Measurements from ENCODE around the gene C19orf25.

C19orf25 gene

DNA sequence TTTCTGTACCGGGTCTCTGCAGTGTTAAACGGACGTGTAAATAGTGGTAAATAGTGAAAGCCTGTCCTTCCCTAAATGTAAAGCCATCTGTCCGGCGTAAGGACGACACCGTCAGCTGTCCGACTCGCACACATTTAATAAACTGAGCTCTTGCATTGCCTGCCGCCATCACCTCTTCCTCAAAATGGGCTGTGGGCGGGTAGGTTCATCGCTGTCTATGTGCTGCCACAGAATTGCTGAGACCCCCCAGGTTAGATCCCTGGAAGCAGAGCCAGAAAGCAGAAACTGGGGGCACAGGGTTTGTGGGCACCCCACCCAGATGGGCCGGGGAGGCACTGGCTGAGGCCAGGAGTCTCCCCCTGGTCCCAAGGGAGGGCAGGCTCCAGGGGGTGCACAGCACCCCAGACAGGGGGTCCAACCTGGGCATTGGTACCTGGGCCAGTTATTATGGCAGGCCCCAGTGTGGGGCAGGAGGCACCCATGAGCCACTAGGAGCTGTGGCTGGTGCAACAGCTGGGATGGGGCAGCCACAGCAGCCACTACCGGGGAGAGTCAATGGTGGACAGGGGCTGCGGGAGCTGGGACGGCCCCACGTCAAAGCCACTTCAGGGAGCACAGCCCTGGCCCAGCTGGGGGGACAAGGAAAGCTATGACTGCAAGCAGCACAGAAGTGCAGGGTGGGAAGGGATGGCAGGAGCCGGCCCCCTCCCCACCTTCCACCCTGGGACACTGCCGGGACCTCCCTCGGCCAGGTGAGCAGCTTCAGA lies 5.7 kb downstream of the C19orf25 start:
- DNase-seq (ENCODE audit: low read depth) = no peak
- TF ChIP-seq, protein P1, sequence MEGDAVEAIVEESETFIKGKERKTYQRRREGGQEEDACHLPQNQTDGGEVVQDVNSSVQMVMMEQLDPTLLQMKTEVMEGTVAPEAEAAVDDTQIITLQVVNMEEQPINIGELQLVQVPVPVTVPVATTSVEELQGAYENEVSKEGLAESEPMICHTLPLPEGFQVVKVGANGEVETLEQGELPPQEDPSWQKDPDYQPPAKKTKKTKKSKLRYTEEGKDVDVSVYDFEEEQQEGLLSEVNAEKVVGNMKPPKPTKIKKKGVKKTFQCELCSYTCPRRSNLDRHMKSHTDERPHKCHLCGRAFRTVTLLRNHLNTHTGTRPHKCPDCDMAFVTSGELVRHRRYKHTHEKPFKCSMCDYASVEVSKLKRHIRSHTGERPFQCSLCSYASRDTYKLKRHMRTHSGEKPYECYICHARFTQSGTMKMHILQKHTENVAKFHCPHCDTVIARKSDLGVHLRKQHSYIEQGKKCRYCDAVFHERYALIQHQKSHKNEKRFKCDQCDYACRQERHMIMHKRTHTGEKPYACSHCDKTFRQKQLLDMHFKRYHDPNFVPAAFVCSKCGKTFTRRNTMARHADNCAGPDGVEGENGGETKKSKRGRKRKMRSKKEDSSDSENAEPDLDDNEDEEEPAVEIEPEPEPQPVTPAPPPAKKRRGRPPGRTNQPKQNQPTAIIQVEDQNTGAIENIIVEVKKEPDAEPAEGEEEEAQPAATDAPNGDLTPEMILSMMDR (conservative IDR thresholded peaks at IDR 0.05; ENCODE audit: low read depth, low read length) = no peak
- H3K4me3 ChIP-seq (ENCODE audit: low read length) = no peak overlapping the region

DNA sequence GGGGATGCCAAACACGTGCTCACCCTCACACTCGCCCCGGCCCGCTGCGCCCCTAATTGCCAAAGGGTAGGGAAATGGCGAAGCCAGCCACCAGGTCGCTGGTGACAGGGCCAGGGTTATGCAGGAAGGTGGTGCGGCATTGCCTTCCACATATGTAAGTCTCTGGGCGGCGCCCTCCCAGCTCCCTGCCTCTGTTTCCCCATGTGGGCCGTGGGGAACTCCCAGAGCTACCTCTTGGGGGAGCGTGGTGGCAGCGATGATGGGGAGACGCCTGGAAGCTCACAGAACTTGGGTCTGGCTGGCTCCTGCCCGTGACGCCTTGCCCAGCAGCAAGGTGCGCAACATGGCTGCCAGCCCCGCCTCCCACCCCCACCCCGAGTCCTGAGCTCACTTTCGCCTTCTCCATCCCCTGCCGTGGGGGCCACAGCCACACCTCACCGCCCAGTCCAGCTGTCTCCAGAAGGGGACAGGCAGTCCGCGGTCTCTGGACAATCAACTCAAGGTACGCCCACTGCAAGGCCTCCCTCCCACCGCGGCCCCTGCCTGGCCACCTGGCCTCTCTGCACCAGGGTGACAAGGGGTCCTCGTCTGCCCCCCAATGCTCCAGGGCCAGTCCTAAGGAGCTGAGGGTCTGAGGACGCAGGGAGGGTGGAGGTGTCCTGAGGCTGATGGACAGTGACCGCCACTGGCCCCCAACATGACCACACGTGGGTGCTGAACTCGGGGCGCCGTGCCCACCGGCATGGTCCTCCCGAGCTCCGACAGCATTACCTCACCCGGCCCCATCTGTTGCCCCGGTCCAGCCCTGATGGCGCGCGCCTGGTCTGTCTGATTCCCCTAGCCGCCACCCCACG lies 6.6 kb downstream of the C19orf25 start:
- no peak overlapping the region for H3K4me3 ChIP-seq (ENCODE audit: low read length)
- TF ChIP-seq, protein P1 (conservative IDR thresholded peaks at IDR 0.05; ENCODE audit: low read depth, low read length) = no peak
- no peak for DNase-seq (ENCODE audit: low read depth)

DNA sequence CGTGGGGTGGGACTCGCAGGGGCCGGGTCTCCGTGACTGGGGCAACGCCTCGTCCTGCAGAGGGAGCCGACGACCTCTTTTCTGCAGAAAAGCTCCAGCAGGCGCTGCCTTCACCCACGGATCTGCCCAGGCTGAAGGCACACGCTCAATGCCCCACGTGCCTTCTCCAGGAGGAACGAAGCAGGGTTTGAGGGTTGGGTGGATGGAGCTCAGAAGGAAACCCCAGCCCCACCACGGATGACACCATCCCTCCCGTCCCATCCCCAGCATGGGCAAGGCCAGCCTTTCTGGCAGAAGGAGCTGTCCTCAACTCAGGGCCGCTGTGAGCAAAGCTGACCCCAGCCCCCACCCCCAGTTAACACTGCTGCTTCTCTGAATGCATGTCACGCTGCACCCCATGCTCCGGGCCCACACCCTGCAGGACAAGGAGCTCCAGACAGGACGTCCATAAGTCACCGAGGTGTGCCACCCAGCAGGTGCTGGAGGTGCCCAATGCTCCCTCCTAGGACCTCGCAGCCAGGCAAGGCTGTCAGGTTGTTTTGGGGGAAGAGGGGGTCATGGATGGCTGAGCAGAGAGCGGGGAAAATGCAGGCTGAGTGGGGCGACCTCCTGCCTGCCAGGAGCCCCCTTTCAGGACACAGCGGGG lies 7.4 kb downstream of the C19orf25 start:
- no peak for DNase-seq (ENCODE audit: low read depth)
- TF ChIP-seq, protein P1 (conservative IDR thresholded peaks at IDR 0.05; ENCODE audit: low read depth, low read length) = peak; percentile 21
- no peak overlapping the region for H3K4me3 ChIP-seq (ENCODE audit: low read length)

DNA sequence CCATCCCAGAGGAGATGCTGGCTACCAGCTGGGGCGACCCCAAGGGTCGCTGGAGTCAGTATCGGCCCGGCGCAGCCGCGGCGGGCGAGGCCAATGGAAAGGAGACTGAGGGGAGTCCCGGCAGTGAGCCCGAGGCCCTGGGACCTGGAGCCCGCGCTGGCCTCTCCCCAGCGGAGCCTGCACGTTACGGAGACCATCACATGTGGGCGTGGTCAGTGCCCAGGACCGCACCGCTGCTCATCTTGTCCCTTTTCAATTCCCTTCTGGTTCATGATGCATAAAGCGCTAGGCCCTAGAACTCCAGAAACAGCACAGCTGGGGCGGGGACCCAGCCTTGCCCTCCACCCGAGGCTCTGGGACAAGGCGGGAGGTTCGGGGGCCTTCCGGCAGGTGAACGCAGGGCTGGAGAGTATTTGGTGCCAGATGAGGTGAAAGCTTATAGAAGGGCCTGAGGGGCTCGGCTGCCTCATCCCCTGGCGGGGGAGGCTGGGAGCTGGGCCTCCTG lies 8.0 kb downstream of the C19orf25 start:
- DNase-seq (ENCODE audit: low read depth) = no peak
- TF ChIP-seq, protein P1 (conservative IDR thresholded peaks at IDR 0.05; ENCODE audit: low read depth, low read length) = no peak
- H3K4me3 ChIP-seq (ENCODE audit: low read length) = peak overlapping the region; percentile 24

DNA sequence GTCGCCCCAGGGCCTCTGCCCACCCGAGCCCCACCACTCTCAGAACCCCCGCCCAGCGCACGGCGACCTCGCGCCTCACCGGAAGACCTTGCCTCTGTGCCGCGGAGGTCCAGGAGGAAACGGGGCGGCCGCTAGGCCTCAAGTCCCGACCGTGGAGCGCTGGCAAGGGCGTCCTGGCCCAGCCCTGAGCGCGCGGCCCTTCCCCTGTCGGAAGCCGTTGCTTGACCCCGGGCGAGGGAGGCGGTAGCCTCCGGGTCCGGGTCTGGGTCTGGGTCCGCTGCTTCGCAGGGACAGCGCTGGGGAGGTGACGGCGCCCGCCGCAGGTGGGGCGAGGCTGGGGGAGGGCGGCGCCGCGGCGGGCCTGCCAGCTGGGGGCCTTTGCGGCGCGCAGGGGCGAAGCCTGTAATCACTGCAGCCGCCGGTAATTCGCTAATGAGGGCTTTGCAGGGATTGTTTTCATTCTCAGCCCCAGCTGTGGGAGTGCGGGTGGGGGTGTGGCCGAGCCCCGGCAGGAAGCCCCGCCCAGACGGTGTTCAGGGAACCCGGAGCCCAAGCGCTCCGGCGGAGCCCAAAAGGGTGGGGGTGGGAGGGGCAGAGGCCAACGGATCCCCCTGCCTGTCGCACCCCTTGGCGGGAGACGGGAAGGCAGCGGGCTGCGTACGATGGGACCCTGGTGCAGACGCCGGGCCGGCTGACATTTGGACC lies 8.6 kb downstream of the C19orf25 start:
- peak overlapping the region; percentile 24 for H3K4me3 ChIP-seq (ENCODE audit: low read length)
- TF ChIP-seq, protein P1 (conservative IDR thresholded peaks at IDR 0.05; ENCODE audit: low read depth, low read length) = no peak
- DNase-seq (ENCODE audit: low read depth) = no peak

DNA sequence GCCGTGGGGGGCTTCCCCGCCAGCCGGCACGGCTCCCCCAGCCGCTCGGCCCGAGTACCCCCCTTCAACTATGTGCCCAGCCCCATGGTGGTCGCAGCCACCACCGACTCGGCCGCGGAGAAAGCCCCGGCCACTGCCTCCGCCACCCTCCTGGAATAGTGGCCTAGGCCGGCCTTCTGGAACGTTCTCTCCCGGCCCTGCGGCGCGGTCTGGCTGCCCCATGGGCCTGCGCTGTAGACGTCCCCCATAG lies 9.0 kb downstream of the C19orf25 start:
- no peak for DNase-seq (ENCODE audit: low read depth)
- TF ChIP-seq, protein P1 (conservative IDR thresholded peaks at IDR 0.05; ENCODE audit: low read depth, low read length) = no peak
- H3K4me3 ChIP-seq (ENCODE audit: low read length) = peak overlapping the region; percentile 20
